ENCODE results near the gene PPP1R10. TPM values are rescaled to one million over a fixed set of nuclear protein-coding genes. Genes with fewer than 3 reads are reported as not detected.

Gene PPP1R10
- total and polyA plus RNA-seq, 2 of the 13 experiments (the other 11 are each of a cell fraction or from before 2014, with no cell fraction given) = 26.3 to 38.4 TPM

GRCh38 chr6:30571075-30571761 is 45.8 kb downstream of the PPP1R10 start, which contains the start of gene ABCF1 (continued):
- TF ChIP-seq, protein P1, sequence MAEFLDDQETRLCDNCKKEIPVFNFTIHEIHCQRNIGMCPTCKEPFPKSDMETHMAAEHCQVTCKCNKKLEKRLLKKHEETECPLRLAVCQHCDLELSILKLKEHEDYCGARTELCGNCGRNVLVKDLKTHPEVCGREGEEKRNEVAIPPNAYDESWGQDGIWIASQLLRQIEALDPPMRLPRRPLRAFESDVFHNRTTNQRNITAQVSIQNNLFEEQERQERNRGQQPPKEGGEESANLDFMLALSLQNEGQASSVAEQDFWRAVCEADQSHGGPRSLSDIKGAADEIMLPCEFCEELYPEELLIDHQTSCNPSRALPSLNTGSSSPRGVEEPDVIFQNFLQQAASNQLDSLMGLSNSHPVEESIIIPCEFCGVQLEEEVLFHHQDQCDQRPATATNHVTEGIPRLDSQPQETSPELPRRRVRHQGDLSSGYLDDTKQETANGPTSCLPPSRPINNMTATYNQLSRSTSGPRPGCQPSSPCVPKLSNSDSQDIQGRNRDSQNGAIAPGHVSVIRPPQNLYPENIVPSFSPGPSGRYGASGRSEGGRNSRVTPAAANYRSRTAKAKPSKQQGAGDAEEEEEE (CRISPR knock-in tag; IDR thresholded peaks at IDR 0.05; ENCODE audit: borderline replicate concordance) = peak; percentile 94; the same call in 1 of the 2 replicates
- TF ChIP-seq RFXANK (CRISPR knock-in tag; IDR thresholded peaks at IDR 0.05) = no peak; the same call in 1 of the 2 replicates
- TF ChIP-seq DNMT1 (CRISPR knock-in tag; IDR thresholded peaks at IDR 0.05) = peak; percentile 90
- peak; percentile 93; the same call in 1 of the 2 replicates for TF ChIP-seq ZC3H13 (CRISPR knock-in tag; IDR thresholded peaks at IDR 0.05)
- TF ChIP-seq ZNF660 (CRISPR knock-in tag; IDR thresholded peaks at IDR 0.05; ENCODE audit: borderline replicate concordance, low read depth) = no peak
- peak; percentile 59 for TF ChIP-seq ZNF431 (CRISPR knock-in tag; IDR thresholded peaks at IDR 0.05; ENCODE audit: borderline replicate concordance, low read depth)
- peak; percentile 79 for TF ChIP-seq GZF1 (CRISPR knock-in tag; IDR thresholded peaks at IDR 0.05)
- peak; percentile 78; the same call in 1 of the 2 replicates for TF ChIP-seq ZBTB42 (CRISPR knock-in tag; IDR thresholded peaks at IDR 0.05)
- TF ChIP-seq ZNF292 (CRISPR knock-in tag; IDR thresholded peaks at IDR 0.05; ENCODE audit: borderline replicate concordance, low read depth) = no peak
- peak; percentile 94 for TF ChIP-seq ELF1 (CRISPR knock-in tag; IDR thresholded peaks at IDR 0.05)
- TF ChIP-seq ZFP90 (CRISPR knock-in tag; IDR thresholded peaks at IDR 0.05; ENCODE audit: borderline replicate concordance) = peak; percentile 86
- TF ChIP-seq, protein P2, sequence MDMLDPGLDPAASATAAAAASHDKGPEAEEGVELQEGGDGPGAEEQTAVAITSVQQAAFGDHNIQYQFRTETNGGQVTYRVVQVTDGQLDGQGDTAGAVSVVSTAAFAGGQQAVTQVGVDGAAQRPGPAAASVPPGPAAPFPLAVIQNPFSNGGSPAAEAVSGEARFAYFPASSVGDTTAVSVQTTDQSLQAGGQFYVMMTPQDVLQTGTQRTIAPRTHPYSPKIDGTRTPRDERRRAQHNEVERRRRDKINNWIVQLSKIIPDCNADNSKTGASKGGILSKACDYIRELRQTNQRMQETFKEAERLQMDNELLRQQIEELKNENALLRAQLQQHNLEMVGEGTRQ (IDR thresholded peaks at IDR 0.05; ENCODE audit: low read depth, low read length) = 0 out of 2 replicates have a peak, but pooled peaks have one; percentile 22
- TF ChIP-seq, protein P2 (CRISPR knock-in tag; IDR thresholded peaks at IDR 0.05; ENCODE audit: borderline replicate concordance) = peak; percentile 80; the same call in 1 of the 2 replicates
- TF ChIP-seq, protein P3, sequence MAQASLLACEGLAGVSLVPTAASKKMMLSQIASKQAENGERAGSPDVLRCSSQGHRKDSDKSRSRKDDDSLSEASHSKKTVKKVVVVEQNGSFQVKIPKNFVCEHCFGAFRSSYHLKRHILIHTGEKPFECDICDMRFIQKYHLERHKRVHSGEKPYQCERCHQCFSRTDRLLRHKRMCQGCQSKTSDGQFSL (CRISPR knock-in tag; IDR thresholded peaks at IDR 0.05) = no peak; the same call in 1 of the 2 replicates
- no peak for TF ChIP-seq KAT2B (IDR thresholded peaks at IDR 0.05; ENCODE audit: borderline replicate concordance, low read depth, low read length)
- TF ChIP-seq ZNF10 (CRISPR knock-in tag; IDR thresholded peaks at IDR 0.05; ENCODE audit: borderline replicate concordance, low read depth) = no peak
- TF ChIP-seq KLF9 (CRISPR knock-in tag; IDR thresholded peaks at IDR 0.05; ENCODE audit: low read depth) = peak; percentile 98
- TF ChIP-seq ZNF7 (CRISPR knock-in tag; IDR thresholded peaks at IDR 0.05) = no peak
- TF ChIP-seq, protein P4, sequence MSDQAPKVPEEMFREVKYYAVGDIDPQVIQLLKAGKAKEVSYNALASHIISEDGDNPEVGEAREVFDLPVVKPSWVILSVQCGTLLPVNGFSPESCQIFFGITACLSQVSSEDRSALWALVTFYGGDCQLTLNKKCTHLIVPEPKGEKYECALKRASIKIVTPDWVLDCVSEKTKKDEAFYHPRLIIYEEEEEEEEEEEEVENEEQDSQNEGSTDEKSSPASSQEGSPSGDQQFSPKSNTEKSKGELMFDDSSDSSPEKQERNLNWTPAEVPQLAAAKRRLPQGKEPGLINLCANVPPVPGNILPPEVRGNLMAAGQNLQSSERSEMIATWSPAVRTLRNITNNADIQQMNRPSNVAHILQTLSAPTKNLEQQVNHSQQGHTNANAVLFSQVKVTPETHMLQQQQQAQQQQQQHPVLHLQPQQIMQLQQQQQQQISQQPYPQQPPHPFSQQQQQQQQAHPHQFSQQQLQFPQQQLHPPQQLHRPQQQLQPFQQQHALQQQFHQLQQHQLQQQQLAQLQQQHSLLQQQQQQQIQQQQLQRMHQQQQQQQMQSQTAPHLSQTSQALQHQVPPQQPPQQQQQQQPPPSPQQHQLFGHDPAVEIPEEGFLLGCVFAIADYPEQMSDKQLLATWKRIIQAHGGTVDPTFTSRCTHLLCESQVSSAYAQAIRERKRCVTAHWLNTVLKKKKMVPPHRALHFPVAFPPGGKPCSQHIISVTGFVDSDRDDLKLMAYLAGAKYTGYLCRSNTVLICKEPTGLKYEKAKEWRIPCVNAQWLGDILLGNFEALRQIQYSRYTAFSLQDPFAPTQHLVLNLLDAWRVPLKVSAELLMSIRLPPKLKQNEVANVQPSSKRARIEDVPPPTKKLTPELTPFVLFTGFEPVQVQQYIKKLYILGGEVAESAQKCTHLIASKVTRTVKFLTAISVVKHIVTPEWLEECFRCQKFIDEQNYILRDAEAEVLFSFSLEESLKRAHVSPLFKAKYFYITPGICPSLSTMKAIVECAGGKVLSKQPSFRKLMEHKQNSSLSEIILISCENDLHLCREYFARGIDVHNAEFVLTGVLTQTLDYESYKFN (CRISPR knock-in tag; conservative IDR thresholded peaks at IDR 0.05) = peak; percentile 67
- peak; percentile 93 for TF ChIP-seq ZNF747 (CRISPR knock-in tag; IDR thresholded peaks at IDR 0.05; ENCODE audit: borderline replicate concordance)
- TF ChIP-seq NR2F6 (IDR thresholded peaks at IDR 0.05) = no peak; the same call in 1 of the 2 replicates
- TF ChIP-seq NR2F6 (CRISPR knock-in tag; IDR thresholded peaks at IDR 0.05) = peak; percentile 74
- TF ChIP-seq NFIC (IDR thresholded peaks at IDR 0.05; ENCODE audit: low read length) = 0 out of 2 replicates have a peak, but pooled peaks have one; percentile 36
- peak; percentile 95 for TF ChIP-seq SALL1 (CRISPR knock-in tag; IDR thresholded peaks at IDR 0.05)
